ENCODE measurements around the gene STK39. TPM values are rescaled to one million over a fixed set of nuclear protein-coding genes. Genes with fewer than 3 reads are reported as not detected.

The STK39 gene
- total RNA-seq, 1 experiment from 2014 or later: 22.1 TPM

DNA sequence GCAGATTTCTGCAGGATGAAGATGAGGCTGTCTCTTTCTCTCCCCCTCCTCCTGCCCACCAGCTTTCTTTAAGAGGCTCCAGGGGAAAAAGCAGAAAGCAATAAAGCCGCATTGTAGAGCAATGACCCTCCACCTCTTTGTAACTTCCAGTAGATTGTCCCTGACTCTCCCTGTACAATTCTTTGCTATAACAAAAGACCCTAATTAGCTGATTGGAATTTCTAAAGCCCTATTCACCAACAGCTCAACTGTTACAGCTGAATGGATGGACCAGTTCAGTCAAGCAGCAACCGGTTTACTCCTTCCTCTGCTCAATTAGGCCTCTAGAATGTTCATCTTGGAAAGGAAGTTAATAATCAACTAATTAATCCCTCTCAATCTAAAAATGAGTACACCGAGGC is 301.0 kb downstream of the STK39 start:
- Histone ChIP-seq H3K27ac (ENCODE audit: insufficient read length, low read depth, low read length) (no peak overlapping the region), H3T11ph (ENCODE audit: low read length) (no peak overlapping the region)

More for the DNA sequence above, 301.0 kb downstream of the STK39 start:
- TF ChIP-seq, protein P1, sequence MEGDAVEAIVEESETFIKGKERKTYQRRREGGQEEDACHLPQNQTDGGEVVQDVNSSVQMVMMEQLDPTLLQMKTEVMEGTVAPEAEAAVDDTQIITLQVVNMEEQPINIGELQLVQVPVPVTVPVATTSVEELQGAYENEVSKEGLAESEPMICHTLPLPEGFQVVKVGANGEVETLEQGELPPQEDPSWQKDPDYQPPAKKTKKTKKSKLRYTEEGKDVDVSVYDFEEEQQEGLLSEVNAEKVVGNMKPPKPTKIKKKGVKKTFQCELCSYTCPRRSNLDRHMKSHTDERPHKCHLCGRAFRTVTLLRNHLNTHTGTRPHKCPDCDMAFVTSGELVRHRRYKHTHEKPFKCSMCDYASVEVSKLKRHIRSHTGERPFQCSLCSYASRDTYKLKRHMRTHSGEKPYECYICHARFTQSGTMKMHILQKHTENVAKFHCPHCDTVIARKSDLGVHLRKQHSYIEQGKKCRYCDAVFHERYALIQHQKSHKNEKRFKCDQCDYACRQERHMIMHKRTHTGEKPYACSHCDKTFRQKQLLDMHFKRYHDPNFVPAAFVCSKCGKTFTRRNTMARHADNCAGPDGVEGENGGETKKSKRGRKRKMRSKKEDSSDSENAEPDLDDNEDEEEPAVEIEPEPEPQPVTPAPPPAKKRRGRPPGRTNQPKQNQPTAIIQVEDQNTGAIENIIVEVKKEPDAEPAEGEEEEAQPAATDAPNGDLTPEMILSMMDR (conservative IDR thresholded peaks at IDR 0.05): no peak
- H3K23ac ChIP-seq (ENCODE audit: insufficient read length, low read depth, low read length): no peak overlapping the region
- no peak overlapping the region for H2BK20ac ChIP-seq (ENCODE audit: low read depth, low read length, poor library complexity, severe bottlenecking)
- H2BK120ac ChIP-seq (ENCODE audit: low read depth, low read length, poor library complexity, severe bottlenecking): no peak overlapping the region
- no peak overlapping the region for H3K4me3 Mint-ChIP-seq
- H3K14ac ChIP-seq (ENCODE audit: insufficient read depth, low read length): no peak overlapping the region
- no peaks in the 10 kb centered on the region for H3K27me3 Mint-ChIP-seq (ENCODE audit: low read depth)
- H2BK15ac ChIP-seq (ENCODE audit: low read depth, low read length): no peak overlapping the region
- H2BK5ac ChIP-seq (ENCODE audit: insufficient read length, low read length): no peak overlapping the region
- no peaks in the 10 kb centered on the region for H3K27me3 ChIP-seq (ENCODE audit: insufficient read depth, low read length)
- peaks cover 5% of the 10 kb centered on the region; the same call in 1 of the 2 replicates for H3K4me1 ChIP-seq (ENCODE audit: insufficient read depth, low read length)
- H3K18ac ChIP-seq (ENCODE audit: insufficient read length, low read depth, low read length): no peak overlapping the region
- no peaks in the 10 kb centered on the region for H4K20me1 ChIP-seq (ENCODE audit: control insufficient read depth, insufficient read depth, insufficient read length)
- H4K8ac ChIP-seq (replicated peaks; ENCODE audit: insufficient read length, low read depth, low read length): no peak overlapping the region
- H3K4ac ChIP-seq (ENCODE audit: low read depth, low read length): no peak overlapping the region
- WGBS (ENCODE audit: extremely low coverage, insufficient read length, low lambda C conversion rate): no CpG with 5 or more reads among the region's 3 CpGs
- peaks cover 28 to 31% of the 10 kb centered on the region in 2 experiments for H3K4me1 Mint-ChIP-seq
- H2AK5ac ChIP-seq (ENCODE audit: insufficient read length, low read length): no peak overlapping the region
- H4K91ac ChIP-seq (ENCODE audit: insufficient read length, low read depth, low read length): no peak overlapping the region
- H3K23me2 ChIP-seq (ENCODE audit: insufficient read length, low read depth, low read length, poor library complexity, severe bottlenecking): no peaks in the 10 kb centered on the region
- no peak overlapping the region for H4K5ac ChIP-seq (ENCODE audit: insufficient read length, low read depth, low read length)
- H3K9ac ChIP-seq (ENCODE audit: extremely low read depth, insufficient read length, low read length): no peak overlapping the region
- peaks cover 0 to 21% (median 0%) of the 10 kb centered on the region in 3 experiments; a peak in 3 of 7 replicates for H3K36me3 Mint-ChIP-seq (ENCODE audit: insufficient read depth in 1 of 3, low read depth in 3 of 3)
- H2BK12ac ChIP-seq (ENCODE audit: insufficient read length, low read depth, low read length): no peak overlapping the region
- H3K56ac ChIP-seq (ENCODE audit: insufficient read length, low read depth, low read length): no peak overlapping the region
- no peaks in the 10 kb centered on the region for H3K79me2 ChIP-seq (ENCODE audit: insufficient read depth, low read length)
- peak overlapping the region in 2 of 3 experiments; percentile 15 to 97; a peak in 3 of 7 replicates for H3K27ac Mint-ChIP-seq
- peaks cover 0 to 2% of the 10 kb centered on the region in 2 experiments; a peak in 2 of 5 replicates for H3K9me3 Mint-ChIP-seq
- no peak for DNase-seq
- H2AFZ ChIP-seq (ENCODE audit: low read length): no peak overlapping the region
- H3K4me2 ChIP-seq (ENCODE audit: insufficient read depth, insufficient read length, low read length): no peak overlapping the region
- no peaks in the 10 kb centered on the region for H3K9me3 ChIP-seq (ENCODE audit: control insufficient read depth, low read depth, low read length)
- no peaks in the 10 kb centered on the region for H3K79me1 ChIP-seq (ENCODE audit: insufficient read depth, low read depth, low read length, poor library complexity, severe bottlenecking)
